ENCODE data around the gene ADGRF1.

GRCh38 chr6:47061309-47062300, 19.5 kb upstream of the ADGRF1 start:
- TF ChIP-seq CTCF (IDR thresholded peaks at IDR 0.05; ENCODE audit: insufficient read depth, low read length) (no peak), GABPA (IDR thresholded peaks at IDR 0.05; ENCODE audit: low read depth) (no peak), POLR2AphosphoS5 (IDR thresholded peaks at IDR 0.05; ENCODE audit: low read depth) (no peak)

Data from HL-60 (cell line).